Testis (tissue), 2 donors: Measurements from ENCODE around the gene MRPL30.

ENCODE experiments used
- POLR2A ChIP-seq: fragments of 450-650 bp; IDR thresholded peaks from one replicate; pipeline ENCODE4 v1.6.1; 2017; ENCODE audit warnings: antibody characterized with exemption, mild to moderate bottlenecking, moderate library complexity
- TF ChIP-seq, protein P1 (sequence below), 3 experiments: fragments of 450-650 bp in 2 of 3; fragments of 200-600 bp in 1 of 3; sonication (generic) in 1 of 3; IDR thresholded peaks; one replicate each; pipeline ENCODE4 v1.5.1; 2016 to 2019; ENCODE audit warnings: antibody characterized with exemption in 3 of 3, mild to moderate bottlenecking in 2 of 3, moderate library complexity in 1 of 3

- TF ChIP-seq POLR2A, result no peak
- TF ChIP-seq, protein P1, sequence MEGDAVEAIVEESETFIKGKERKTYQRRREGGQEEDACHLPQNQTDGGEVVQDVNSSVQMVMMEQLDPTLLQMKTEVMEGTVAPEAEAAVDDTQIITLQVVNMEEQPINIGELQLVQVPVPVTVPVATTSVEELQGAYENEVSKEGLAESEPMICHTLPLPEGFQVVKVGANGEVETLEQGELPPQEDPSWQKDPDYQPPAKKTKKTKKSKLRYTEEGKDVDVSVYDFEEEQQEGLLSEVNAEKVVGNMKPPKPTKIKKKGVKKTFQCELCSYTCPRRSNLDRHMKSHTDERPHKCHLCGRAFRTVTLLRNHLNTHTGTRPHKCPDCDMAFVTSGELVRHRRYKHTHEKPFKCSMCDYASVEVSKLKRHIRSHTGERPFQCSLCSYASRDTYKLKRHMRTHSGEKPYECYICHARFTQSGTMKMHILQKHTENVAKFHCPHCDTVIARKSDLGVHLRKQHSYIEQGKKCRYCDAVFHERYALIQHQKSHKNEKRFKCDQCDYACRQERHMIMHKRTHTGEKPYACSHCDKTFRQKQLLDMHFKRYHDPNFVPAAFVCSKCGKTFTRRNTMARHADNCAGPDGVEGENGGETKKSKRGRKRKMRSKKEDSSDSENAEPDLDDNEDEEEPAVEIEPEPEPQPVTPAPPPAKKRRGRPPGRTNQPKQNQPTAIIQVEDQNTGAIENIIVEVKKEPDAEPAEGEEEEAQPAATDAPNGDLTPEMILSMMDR (IDR thresholded peaks at IDR 0.05), result no peak
These were observed 28.6 kb upstream of the MRPL30 start for GRCh38 chr2:99152199-99152895.
